WTC11 (cell line): ENCODE measurements around the gene FBXO2. TPM values are rescaled to one million over a fixed set of nuclear protein-coding genes. Genes with fewer than 3 reads are reported as not detected.

Source experiments
- ATAC-seq: fragments of 200-7000 bp; cut with Tn5 transposase; 2 replicates; pipeline ENCODE4 v1.10.0; 2021; ENCODE audit warnings: mild to moderate bottlenecking, moderate library complexity
- CTCF ChIA-PET: fragments of 300-600 bp; sonication (Branson Sonifier 250); formaldehyde crosslinking; loops from one replicate; lab custom pipeline; 2021; ENCODE audit warnings: antibody characterized with exemption; lab: Charles Lee
- POLR2A ChIA-PET: fragments of 350-600 bp; sonication (Branson Sonifier 250); formaldehyde crosslinking; loops from one replicate; lab custom pipeline; 2021; ENCODE audit warnings: antibody characterized with exemption; lab: Charles Lee
- DNase-seq: peaks from one replicate; pipeline ENCODE4 v3.0.0; 2021; ENCODE audit warnings: low spot score
- H3K27ac Mint-ChIP-seq: 2 replicates; pipeline ENCODE4 v1.8.0; 2021; ENCODE audit warnings: mixed read lengths
- H3K27me3 Mint-ChIP-seq: 2 replicates; pipeline ENCODE4 v1.8.0; 2021; ENCODE audit warnings: low read depth, mild to moderate bottlenecking, moderate library complexity, mixed read lengths
- H3K36me3 Mint-ChIP-seq: 2 replicates; pipeline ENCODE4 v1.8.0; 2021; ENCODE audit warnings: mixed read lengths
- H3K4me1 Mint-ChIP-seq: 2 replicates; pipeline ENCODE4 v1.8.0; 2022; ENCODE audit warnings: mixed read lengths
- H3K4me3 Mint-ChIP-seq: 2 replicates; pipeline ENCODE4 v1.8.0; 2021; ENCODE audit warnings: mild to moderate bottlenecking, moderate library complexity, mixed read lengths
- H3K9me3 Mint-ChIP-seq: 2 replicates; pipeline ENCODE4 v1.8.0; 2021; ENCODE audit warnings: mixed read lengths
- ARID4B ChIP-seq: sonication (generic); formaldehyde crosslinking; IDR thresholded peaks from 2 replicates; pipeline ENCODE4 v1.8.0; 2023; ENCODE audit warnings: missing genetic modification reagents, mild to moderate bottlenecking, borderline replicate concordance
- GABPB1 ChIP-seq: sonication (generic); formaldehyde crosslinking; IDR thresholded peaks from 2 replicates; pipeline ENCODE4 v1.8.1; 2023; ENCODE audit warnings: mild to moderate bottlenecking, missing genetic modification reagents
- JAZF1 ChIP-seq: fragments of 250-450 bp; sonication (Bioruptor Pico); IDR thresholded peaks from 2 replicates; pipeline ENCODE4 v1.9.0; 2021; ENCODE audit warnings: moderate library complexity, mild to moderate bottlenecking, inconsistent platforms
- JUN ChIP-seq: sonication (generic); formaldehyde crosslinking; IDR thresholded peaks from 2 replicates; pipeline ENCODE4 v1.8.0; 2023; ENCODE audit warnings: mild to moderate bottlenecking, missing genetic modification reagents
- NR1H2 ChIP-seq: sonication (generic); formaldehyde crosslinking; IDR thresholded peaks from 2 replicates; pipeline ENCODE4 v1.9.0; 2021; ENCODE audit warnings: mild to moderate bottlenecking, moderate library complexity, missing genetic modification reagents
- NR2C2 ChIP-seq: sonication (generic); formaldehyde crosslinking; IDR thresholded peaks from 2 replicates; pipeline ENCODE4 v1.8.0; 2022; ENCODE audit warnings: mild to moderate bottlenecking, missing genetic modification reagents
- NR3C1 ChIP-seq: sonication (generic); formaldehyde crosslinking; conservative IDR thresholded peaks from 2 replicates; pipeline ENCODE4 v1.8.1; 2023; ENCODE audit warnings: low read depth, mild to moderate bottlenecking, missing genetic modification reagents
- RELA ChIP-seq: sonication (generic); formaldehyde crosslinking; IDR thresholded peaks from 2 replicates; pipeline ENCODE4 v1.8.1; 2022; ENCODE audit warnings: missing genetic modification reagents, mild to moderate bottlenecking, borderline replicate concordance
- ZNF263 ChIP-seq: sonication (generic); formaldehyde crosslinking; IDR thresholded peaks from 2 replicates; pipeline ENCODE4 v1.8.1; 2022; ENCODE audit warnings: low read depth, mild to moderate bottlenecking, moderate library complexity, missing genetic modification reagents
- ZNF317 ChIP-seq: sonication (generic); formaldehyde crosslinking; IDR thresholded peaks from 2 replicates; pipeline ENCODE4 v1.8.1; 2023; ENCODE audit warnings: low read depth, mild to moderate bottlenecking, moderate library complexity, missing genetic modification reagents, borderline replicate concordance
- total RNA-seq: library from RNA; stranded (reverse); gene quantifications from 3 replicates; pipeline ENCODE4 v1.2.3, GENCODE V29; 2021
- TF ChIP-seq, protein P1 (sequence below): sonication (generic); formaldehyde crosslinking; IDR thresholded peaks from 2 replicates; pipeline ENCODE4 v1.8.1; 2023; ENCODE audit warnings: mild to moderate bottlenecking, missing genetic modification reagents
- TF ChIP-seq, protein P2 (sequence below): fragments of 250-450 bp; sonication (Bioruptor Pico); IDR thresholded peaks from 2 replicates; pipeline ENCODE4 v1.9.0; 2021; ENCODE audit warnings: mild to moderate bottlenecking
- TF ChIP-seq, protein P3 (sequence below): sonication (generic); formaldehyde crosslinking; IDR thresholded peaks from 2 replicates; pipeline ENCODE4 v1.8.0; 2022; ENCODE audit warnings: mild to moderate bottlenecking, missing genetic modification reagents
- TF ChIP-seq, protein P4 (sequence below): sonication (generic); formaldehyde crosslinking; IDR thresholded peaks from 2 replicates; pipeline ENCODE4 v1.8.1; 2023; ENCODE audit warnings: mild to moderate bottlenecking, missing genetic modification reagents, borderline replicate concordance
- TF ChIP-seq, protein P5 (sequence below): sonication (generic); formaldehyde crosslinking; conservative IDR thresholded peaks from 2 replicates; pipeline ENCODE4 v1.8.1; 2023; ENCODE audit warnings: mild to moderate bottlenecking, low read depth, missing genetic modification reagents, moderate library complexity
- TF ChIP-seq, protein P6 (sequence below): sonication (generic); formaldehyde crosslinking; IDR thresholded peaks from 2 replicates; pipeline ENCODE4 v1.8.1; 2022; ENCODE audit warnings: missing genetic modification reagents, borderline replicate concordance
- TF ChIP-seq, protein P7 (sequence below): sonication (generic); formaldehyde crosslinking; IDR thresholded peaks from 2 replicates; pipeline ENCODE4 v1.8.0; 2023; ENCODE audit warnings: missing genetic modification reagents

The FBXO2 gene
- total RNA-seq, 1 experiment from 2014 or later, result 58.2 TPM

- no peak for ATAC-seq
- H3K27me3 Mint-ChIP-seq, result no peaks in the 10 kb centered on the region
- no peak overlapping the region for H3K4me3 Mint-ChIP-seq
- H3K36me3 Mint-ChIP-seq, result no peaks in the 10 kb centered on the region
- 0 out of 2 replicates have a peak, but pooled peaks cover 3% of the 10 kb centered on the region for H3K9me3 Mint-ChIP-seq
- TF ChIP-seq, protein P1, sequence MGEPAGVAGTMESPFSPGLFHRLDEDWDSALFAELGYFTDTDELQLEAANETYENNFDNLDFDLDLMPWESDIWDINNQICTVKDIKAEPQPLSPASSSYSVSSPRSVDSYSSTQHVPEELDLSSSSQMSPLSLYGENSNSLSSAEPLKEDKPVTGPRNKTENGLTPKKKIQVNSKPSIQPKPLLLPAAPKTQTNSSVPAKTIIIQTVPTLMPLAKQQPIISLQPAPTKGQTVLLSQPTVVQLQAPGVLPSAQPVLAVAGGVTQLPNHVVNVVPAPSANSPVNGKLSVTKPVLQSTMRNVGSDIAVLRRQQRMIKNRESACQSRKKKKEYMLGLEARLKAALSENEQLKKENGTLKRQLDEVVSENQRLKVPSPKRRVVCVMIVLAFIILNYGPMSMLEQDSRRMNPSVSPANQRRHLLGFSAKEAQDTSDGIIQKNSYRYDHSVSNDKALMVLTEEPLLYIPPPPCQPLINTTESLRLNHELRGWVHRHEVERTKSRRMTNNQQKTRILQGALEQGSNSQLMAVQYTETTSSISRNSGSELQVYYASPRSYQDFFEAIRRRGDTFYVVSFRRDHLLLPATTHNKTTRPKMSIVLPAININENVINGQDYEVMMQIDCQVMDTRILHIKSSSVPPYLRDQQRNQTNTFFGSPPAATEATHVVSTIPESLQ (CRISPR knock-in tag), result no peak
- TF ChIP-seq GABPB1 (CRISPR knock-in tag), result no peak
- TF ChIP-seq, protein P2, sequence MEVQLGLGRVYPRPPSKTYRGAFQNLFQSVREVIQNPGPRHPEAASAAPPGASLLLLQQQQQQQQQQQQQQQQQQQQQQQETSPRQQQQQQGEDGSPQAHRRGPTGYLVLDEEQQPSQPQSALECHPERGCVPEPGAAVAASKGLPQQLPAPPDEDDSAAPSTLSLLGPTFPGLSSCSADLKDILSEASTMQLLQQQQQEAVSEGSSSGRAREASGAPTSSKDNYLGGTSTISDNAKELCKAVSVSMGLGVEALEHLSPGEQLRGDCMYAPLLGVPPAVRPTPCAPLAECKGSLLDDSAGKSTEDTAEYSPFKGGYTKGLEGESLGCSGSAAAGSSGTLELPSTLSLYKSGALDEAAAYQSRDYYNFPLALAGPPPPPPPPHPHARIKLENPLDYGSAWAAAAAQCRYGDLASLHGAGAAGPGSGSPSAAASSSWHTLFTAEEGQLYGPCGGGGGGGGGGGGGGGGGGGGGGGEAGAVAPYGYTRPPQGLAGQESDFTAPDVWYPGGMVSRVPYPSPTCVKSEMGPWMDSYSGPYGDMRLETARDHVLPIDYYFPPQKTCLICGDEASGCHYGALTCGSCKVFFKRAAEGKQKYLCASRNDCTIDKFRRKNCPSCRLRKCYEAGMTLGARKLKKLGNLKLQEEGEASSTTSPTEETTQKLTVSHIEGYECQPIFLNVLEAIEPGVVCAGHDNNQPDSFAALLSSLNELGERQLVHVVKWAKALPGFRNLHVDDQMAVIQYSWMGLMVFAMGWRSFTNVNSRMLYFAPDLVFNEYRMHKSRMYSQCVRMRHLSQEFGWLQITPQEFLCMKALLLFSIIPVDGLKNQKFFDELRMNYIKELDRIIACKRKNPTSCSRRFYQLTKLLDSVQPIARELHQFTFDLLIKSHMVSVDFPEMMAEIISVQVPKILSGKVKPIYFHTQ (CRISPR knock-in tag), result no peak
- no peak for TF ChIP-seq ZNF263 (CRISPR knock-in tag)
- TF ChIP-seq, protein P3, sequence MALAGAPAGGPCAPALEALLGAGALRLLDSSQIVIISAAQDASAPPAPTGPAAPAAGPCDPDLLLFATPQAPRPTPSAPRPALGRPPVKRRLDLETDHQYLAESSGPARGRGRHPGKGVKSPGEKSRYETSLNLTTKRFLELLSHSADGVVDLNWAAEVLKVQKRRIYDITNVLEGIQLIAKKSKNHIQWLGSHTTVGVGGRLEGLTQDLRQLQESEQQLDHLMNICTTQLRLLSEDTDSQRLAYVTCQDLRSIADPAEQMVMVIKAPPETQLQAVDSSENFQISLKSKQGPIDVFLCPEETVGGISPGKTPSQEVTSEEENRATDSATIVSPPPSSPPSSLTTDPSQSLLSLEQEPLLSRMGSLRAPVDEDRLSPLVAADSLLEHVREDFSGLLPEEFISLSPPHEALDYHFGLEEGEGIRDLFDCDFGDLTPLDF, result no peak
- TF ChIP-seq NR3C1 (CRISPR knock-in tag), result no peak
- no peak for TF ChIP-seq NR1H2 (CRISPR knock-in tag)
- TF ChIP-seq JUN (CRISPR knock-in tag), result no peak
- TF ChIP-seq, protein P4, sequence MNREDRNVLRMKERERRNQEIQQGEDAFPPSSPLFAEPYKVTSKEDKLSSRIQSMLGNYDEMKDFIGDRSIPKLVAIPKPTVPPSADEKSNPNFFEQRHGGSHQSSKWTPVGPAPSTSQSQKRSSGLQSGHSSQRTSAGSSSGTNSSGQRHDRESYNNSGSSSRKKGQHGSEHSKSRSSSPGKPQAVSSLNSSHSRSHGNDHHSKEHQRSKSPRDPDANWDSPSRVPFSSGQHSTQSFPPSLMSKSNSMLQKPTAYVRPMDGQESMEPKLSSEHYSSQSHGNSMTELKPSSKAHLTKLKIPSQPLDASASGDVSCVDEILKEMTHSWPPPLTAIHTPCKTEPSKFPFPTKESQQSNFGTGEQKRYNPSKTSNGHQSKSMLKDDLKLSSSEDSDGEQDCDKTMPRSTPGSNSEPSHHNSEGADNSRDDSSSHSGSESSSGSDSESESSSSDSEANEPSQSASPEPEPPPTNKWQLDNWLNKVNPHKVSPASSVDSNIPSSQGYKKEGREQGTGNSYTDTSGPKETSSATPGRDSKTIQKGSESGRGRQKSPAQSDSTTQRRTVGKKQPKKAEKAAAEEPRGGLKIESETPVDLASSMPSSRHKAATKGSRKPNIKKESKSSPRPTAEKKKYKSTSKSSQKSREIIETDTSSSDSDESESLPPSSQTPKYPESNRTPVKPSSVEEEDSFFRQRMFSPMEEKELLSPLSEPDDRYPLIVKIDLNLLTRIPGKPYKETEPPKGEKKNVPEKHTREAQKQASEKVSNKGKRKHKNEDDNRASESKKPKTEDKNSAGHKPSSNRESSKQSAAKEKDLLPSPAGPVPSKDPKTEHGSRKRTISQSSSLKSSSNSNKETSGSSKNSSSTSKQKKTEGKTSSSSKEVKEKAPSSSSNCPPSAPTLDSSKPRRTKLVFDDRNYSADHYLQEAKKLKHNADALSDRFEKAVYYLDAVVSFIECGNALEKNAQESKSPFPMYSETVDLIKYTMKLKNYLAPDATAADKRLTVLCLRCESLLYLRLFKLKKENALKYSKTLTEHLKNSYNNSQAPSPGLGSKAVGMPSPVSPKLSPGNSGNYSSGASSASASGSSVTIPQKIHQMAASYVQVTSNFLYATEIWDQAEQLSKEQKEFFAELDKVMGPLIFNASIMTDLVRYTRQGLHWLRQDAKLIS, result no peak
- TF ChIP-seq, protein P5, sequence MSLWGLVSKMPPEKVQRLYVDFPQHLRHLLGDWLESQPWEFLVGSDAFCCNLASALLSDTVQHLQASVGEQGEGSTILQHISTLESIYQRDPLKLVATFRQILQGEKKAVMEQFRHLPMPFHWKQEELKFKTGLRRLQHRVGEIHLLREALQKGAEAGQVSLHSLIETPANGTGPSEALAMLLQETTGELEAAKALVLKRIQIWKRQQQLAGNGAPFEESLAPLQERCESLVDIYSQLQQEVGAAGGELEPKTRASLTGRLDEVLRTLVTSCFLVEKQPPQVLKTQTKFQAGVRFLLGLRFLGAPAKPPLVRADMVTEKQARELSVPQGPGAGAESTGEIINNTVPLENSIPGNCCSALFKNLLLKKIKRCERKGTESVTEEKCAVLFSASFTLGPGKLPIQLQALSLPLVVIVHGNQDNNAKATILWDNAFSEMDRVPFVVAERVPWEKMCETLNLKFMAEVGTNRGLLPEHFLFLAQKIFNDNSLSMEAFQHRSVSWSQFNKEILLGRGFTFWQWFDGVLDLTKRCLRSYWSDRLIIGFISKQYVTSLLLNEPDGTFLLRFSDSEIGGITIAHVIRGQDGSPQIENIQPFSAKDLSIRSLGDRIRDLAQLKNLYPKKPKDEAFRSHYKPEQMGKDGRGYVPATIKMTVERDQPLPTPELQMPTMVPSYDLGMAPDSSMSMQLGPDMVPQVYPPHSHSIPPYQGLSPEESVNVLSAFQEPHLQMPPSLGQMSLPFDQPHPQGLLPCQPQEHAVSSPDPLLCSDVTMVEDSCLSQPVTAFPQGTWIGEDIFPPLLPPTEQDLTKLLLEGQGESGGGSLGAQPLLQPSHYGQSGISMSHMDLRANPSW (CRISPR knock-in tag), result no peak
- no peak for TF ChIP-seq JAZF1 (CRISPR knock-in tag)
- TF ChIP-seq ZNF317 (CRISPR knock-in tag), result no peak
- no peak for TF ChIP-seq NR2C2 (CRISPR knock-in tag)
- TF ChIP-seq, protein P6, sequence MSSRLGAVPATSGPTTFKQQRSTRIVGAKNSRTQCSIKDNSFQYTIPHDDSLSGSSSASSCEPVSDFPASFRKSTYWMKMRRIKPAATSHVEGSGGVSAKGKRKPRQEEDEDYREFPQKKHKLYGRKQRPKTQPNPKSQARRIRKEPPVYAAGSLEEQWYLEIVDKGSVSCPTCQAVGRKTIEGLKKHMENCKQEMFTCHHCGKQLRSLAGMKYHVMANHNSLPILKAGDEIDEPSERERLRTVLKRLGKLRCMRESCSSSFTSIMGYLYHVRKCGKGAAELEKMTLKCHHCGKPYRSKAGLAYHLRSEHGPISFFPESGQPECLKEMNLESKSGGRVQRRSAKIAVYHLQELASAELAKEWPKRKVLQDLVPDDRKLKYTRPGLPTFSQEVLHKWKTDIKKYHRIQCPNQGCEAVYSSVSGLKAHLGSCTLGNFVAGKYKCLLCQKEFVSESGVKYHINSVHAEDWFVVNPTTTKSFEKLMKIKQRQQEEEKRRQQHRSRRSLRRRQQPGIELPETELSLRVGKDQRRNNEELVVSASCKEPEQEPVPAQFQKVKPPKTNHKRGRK (CRISPR knock-in tag), result no peak
- TF ChIP-seq, protein P7, sequence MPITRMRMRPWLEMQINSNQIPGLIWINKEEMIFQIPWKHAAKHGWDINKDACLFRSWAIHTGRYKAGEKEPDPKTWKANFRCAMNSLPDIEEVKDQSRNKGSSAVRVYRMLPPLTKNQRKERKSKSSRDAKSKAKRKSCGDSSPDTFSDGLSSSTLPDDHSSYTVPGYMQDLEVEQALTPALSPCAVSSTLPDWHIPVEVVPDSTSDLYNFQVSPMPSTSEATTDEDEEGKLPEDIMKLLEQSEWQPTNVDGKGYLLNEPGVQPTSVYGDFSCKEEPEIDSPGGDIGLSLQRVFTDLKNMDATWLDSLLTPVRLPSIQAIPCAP (CRISPR knock-in tag), result no peak
- TF ChIP-seq RELA, result no peak
- no peak for TF ChIP-seq ARID4B
- DNase-seq, result no peak
- CTCF ChIA-PET, result interaction anchor here (1.2 kb wide), 1 partner anchor 143 kb away, joined by 4 read pairs; the partner anchor contains the start of gene DISP3
- H3K27ac Mint-ChIP-seq, result no peak overlapping the region
- no peaks in the 10 kb centered on the region for H3K4me1 Mint-ChIP-seq
- POLR2A ChIA-PET, result no interaction called here
Observed at GRCh38 chr1:11622398-11622797, 31.8 kb downstream of the FBXO2 start.
